HEK293 (cell line): Measurements from ENCODE around the gene PHF23.

ENCODE experiments used
- CTCF ChIA-PET: fragments of 350-600 bp; formaldehyde crosslinking; extraction: SDS; loops from one replicate; lab custom pipeline; 2021; ENCODE audit warnings: antibody characterized with exemption; lab: Yijun Ruan, JAX
- POLR2A ChIA-PET: fragments of 300-600 bp; formaldehyde crosslinking; extraction: SDS; loops from one replicate; lab custom pipeline; 2020; ENCODE audit warnings: antibody characterized with exemption, inconsistent platforms; lab: Yijun Ruan, JAX
- H3K27ac ChIP-seq: fragments of 200-500 bp; sonication (Bioruptor generic); 2 replicates; pipeline ENCODE4 v1.5.1; 2014; ENCODE audit warnings: low read depth, low read length, control low read depth, inconsistent platforms; ENCODE audit errors: extremely low read depth
- H3K36me3 ChIP-seq, 2 experiments: fragments of 200-500 bp in 1 of 2; sonication (Bioruptor generic) in 1 of 2; 1 replicate in 1 of 2; 2 replicates in 1 of 2; pipeline ENCODE4 v1.5.1; 2014 to 2017; ENCODE audit warnings: inconsistent platforms in 2 of 2, low read length in 2 of 2; ENCODE audit not compliant: control insufficient read depth in 2 of 2, insufficient read depth in 1 of 2
- H3K4me1 ChIP-seq: fragments of 200-500 bp; sonication (Bioruptor generic); 2 replicates; pipeline ENCODE4 v1.5.1; 2014; ENCODE audit warnings: mild to moderate bottlenecking, low read length, inconsistent platforms; ENCODE audit not compliant: control insufficient read depth, insufficient read depth
- H3K4me3 ChIP-seq: 2 replicates; pipeline ENCODE4 v1.5.1; 2011; ENCODE audit warnings: low read depth, mild to moderate bottlenecking, control low read depth, low read length, moderate library complexity
- H3K9me3 ChIP-seq: fragments of 200-500 bp; sonication (Bioruptor generic); 2 replicates; pipeline ENCODE4 v1.5.1; 2014; ENCODE audit warnings: low read depth, low read length, inconsistent platforms; ENCODE audit not compliant: control insufficient read depth, insufficient read depth
- CTCF ChIP-seq: fragments of 450-650 bp; formaldehyde crosslinking; IDR thresholded peaks from 2 replicates; pipeline ENCODE4 v1.5.1; 2016; ENCODE audit warnings: missing biosample characterization, missing genetic modification characterization
- GLIS2 ChIP-seq: fragments of 450-650 bp; formaldehyde crosslinking; IDR thresholded peaks from 2 replicates; pipeline ENCODE4 v1.5.1; 2016; ENCODE audit warnings: missing biosample characterization, missing genetic modification characterization
- HIC1 ChIP-seq: fragments of 450-650 bp; formaldehyde crosslinking; IDR thresholded peaks from 2 replicates; pipeline ENCODE4 v1.5.1; 2016; ENCODE audit warnings: missing biosample characterization, missing genetic modification characterization
- HOXD13 ChIP-seq: sonication (generic); formaldehyde crosslinking; IDR thresholded peaks from 2 replicates; pipeline ENCODE4 v1.8.0; 2022; ENCODE audit warnings: missing genetic modification reagents, borderline replicate concordance
- TRIM28 ChIP-seq: IDR thresholded peaks from 2 replicates; pipeline ENCODE4 v1.6.1; 2011; ENCODE audit warnings: low read length, control low read depth, borderline replicate concordance
- TSHZ1 ChIP-seq: fragments of 450-650 bp; formaldehyde crosslinking; IDR thresholded peaks from 2 replicates; pipeline ENCODE4 v1.5.1; 2016; ENCODE audit warnings: missing biosample characterization, missing genetic modification characterization, borderline replicate concordance
- ZBTB17 ChIP-seq: fragments of 450-650 bp; formaldehyde crosslinking; IDR thresholded peaks from 2 replicates; pipeline ENCODE4 v1.5.1; 2016; ENCODE audit warnings: missing biosample characterization, missing genetic modification characterization
- ZBTB49 ChIP-seq: fragments of 450-650 bp; formaldehyde crosslinking; IDR thresholded peaks from 2 replicates; pipeline ENCODE4 v1.5.1; 2016; ENCODE audit warnings: missing biosample characterization, missing genetic modification characterization, low read depth
- ZEB2 ChIP-seq: fragments of 450-650 bp; formaldehyde crosslinking; IDR thresholded peaks from 2 replicates; pipeline ENCODE4 v1.5.1; 2016; ENCODE audit warnings: missing biosample characterization, missing genetic modification characterization
- ZFP3 ChIP-seq: fragments of 450-650 bp; formaldehyde crosslinking; IDR thresholded peaks from 2 replicates; pipeline ENCODE4 v1.5.1; 2016; ENCODE audit warnings: low read depth, missing biosample characterization, missing genetic modification characterization
- ZFP37 ChIP-seq: fragments of 450-650 bp; formaldehyde crosslinking; IDR thresholded peaks from 2 replicates; pipeline ENCODE4 v1.5.1; 2016; ENCODE audit warnings: missing biosample characterization, missing genetic modification characterization
- ZNF16 ChIP-seq: fragments of 450-650 bp; formaldehyde crosslinking; IDR thresholded peaks from 2 replicates; pipeline ENCODE4 v1.5.1; 2016; ENCODE audit warnings: low read depth, missing biosample characterization, missing genetic modification characterization
- ZNF24 ChIP-seq: fragments of 450-650 bp; formaldehyde crosslinking; IDR thresholded peaks from 2 replicates; pipeline ENCODE4 v1.5.1; 2016; ENCODE audit warnings: missing biosample characterization, missing genetic modification characterization
- ZNF341 ChIP-seq: fragments of 450-650 bp; formaldehyde crosslinking; IDR thresholded peaks from 2 replicates; pipeline ENCODE4; 2016; ENCODE audit warnings: low read depth, missing biosample characterization, missing genetic modification characterization
- ZNF449 ChIP-seq: fragments of 450-650 bp; formaldehyde crosslinking; IDR thresholded peaks from 2 replicates; pipeline ENCODE4 v1.5.1; 2017; ENCODE audit warnings: missing biosample characterization, mild to moderate bottlenecking, missing genetic modification characterization, moderate library complexity
- ZNF580 ChIP-seq: fragments of 450-650 bp; formaldehyde crosslinking; IDR thresholded peaks from 2 replicates; pipeline ENCODE4 v1.5.1; 2016; ENCODE audit warnings: missing biosample characterization, missing genetic modification characterization
- ZNF624 ChIP-seq: fragments of 450-650 bp; formaldehyde crosslinking; IDR thresholded peaks from 2 replicates; pipeline ENCODE4 v1.5.1; 2017; ENCODE audit warnings: missing biosample characterization, missing genetic modification characterization
- ZNF704 ChIP-seq: fragments of 450-650 bp; formaldehyde crosslinking; IDR thresholded peaks from 2 replicates; pipeline ENCODE4 v1.5.1; 2016; ENCODE audit warnings: missing biosample characterization, missing genetic modification characterization
- ZNF791 ChIP-seq: fragments of 450-650 bp; formaldehyde crosslinking; IDR thresholded peaks from 2 replicates; pipeline ENCODE4 v1.5.1; 2016; ENCODE audit warnings: missing biosample characterization, missing genetic modification characterization
- ZNF792 ChIP-seq: fragments of 450-650 bp; formaldehyde crosslinking; IDR thresholded peaks from 2 replicates; pipeline ENCODE4 v1.5.1; 2016; ENCODE audit warnings: missing biosample characterization, missing genetic modification characterization

Gene PHF23

GRCh38 chr17:7284911-7285310 is 45.7 kb upstream of the PHF23 start:
- Histone ChIP-seq H3K9me3 (no peaks in the 10 kb centered on the region), H3K4me1 (peaks cover 9% of the 10 kb centered on the region), H3K36me3 (no peaks in the 10 kb centered on the region), H3K27ac (no peak overlapping the region), H3K4me3 (no peak overlapping the region)
- TF ChIP-seq ZNF792 (tag by site-specific recombination) (no peak), ZFP3 (tag by site-specific recombination) (no peak), CTCF (tag by site-specific recombination) (no peak), ZNF624 (tag by site-specific recombination) (no peak), TRIM28 (no peak), ZNF16 (no peak), ZNF791 (no peak)
- POLR2A ChIA-PET: no interaction called here
- CTCF ChIA-PET: interaction anchor here (1.2 to 9.0 kb wide), 3 partner anchors 14 to 239 kb away, joined by 3 to 160 read pairs (median 6); no protein-coding TSS in a partner anchor

GRCh38 chr17:7283471-7284216 is 44.4 kb upstream of the PHF23 start:
- H3K36me3 ChIP-seq: no peaks in the 10 kb centered on the region; a peak in 1 of 3 replicates
- ChIA-PET CTCF (interaction anchor here (0.6 to 9.0 kb wide), 3 partner anchors 15 to 258 kb away, joined by 3 to 160 read pairs (median 3); no protein-coding TSS in a partner anchor), POLR2A (no interaction called here)
- H3K27ac ChIP-seq: no peak overlapping the region
- no peaks in the 10 kb centered on the region for H3K9me3 ChIP-seq
- H3K4me3 ChIP-seq: no peak overlapping the region
- H3K4me1 ChIP-seq: peaks cover 9% of the 10 kb centered on the region
- no peak for TF ChIP-seq HIC1 (tag by site-specific recombination)
- TF ChIP-seq ZBTB17 (tag by site-specific recombination): no peak
- no peak for TF ChIP-seq ZNF341
- TF ChIP-seq TSHZ1 (tag by site-specific recombination): no peak
- TF ChIP-seq ZNF24 (tag by site-specific recombination): no peak
- TF ChIP-seq ZFP37 (tag by site-specific recombination): no peak
- TF ChIP-seq ZNF704 (tag by site-specific recombination): no peak
- no peak for TF ChIP-seq ZBTB49 (tag by site-specific recombination)
- no peak for TF ChIP-seq ZNF449 (tag by site-specific recombination)
- TF ChIP-seq ZNF580 (tag by site-specific recombination): no peak
- TF ChIP-seq GLIS2 (tag by site-specific recombination): no peak
- TF ChIP-seq ZEB2 (tag by site-specific recombination): no peak
- TF ChIP-seq HOXD13 (CRISPR knock-in tag): no peak
